Camera-type eye (tissue), 1 donor: Measurements from ENCODE around the gene SLC18B1. TPM values are rescaled to one million over a fixed set of nuclear protein-coding genes. Genes with fewer than 3 reads are reported as not detected.

ENCODE experiments used
- total RNA-seq: library from RNA; depleted of rRNA; stranded (reverse); fragments of >200 nt; gene quantifications from one replicate; pipeline ENCODE4 v1.2.3, GENCODE V29; 2014

Gene SLC18B1
- 14.8 TPM for total RNA-seq

DNA sequence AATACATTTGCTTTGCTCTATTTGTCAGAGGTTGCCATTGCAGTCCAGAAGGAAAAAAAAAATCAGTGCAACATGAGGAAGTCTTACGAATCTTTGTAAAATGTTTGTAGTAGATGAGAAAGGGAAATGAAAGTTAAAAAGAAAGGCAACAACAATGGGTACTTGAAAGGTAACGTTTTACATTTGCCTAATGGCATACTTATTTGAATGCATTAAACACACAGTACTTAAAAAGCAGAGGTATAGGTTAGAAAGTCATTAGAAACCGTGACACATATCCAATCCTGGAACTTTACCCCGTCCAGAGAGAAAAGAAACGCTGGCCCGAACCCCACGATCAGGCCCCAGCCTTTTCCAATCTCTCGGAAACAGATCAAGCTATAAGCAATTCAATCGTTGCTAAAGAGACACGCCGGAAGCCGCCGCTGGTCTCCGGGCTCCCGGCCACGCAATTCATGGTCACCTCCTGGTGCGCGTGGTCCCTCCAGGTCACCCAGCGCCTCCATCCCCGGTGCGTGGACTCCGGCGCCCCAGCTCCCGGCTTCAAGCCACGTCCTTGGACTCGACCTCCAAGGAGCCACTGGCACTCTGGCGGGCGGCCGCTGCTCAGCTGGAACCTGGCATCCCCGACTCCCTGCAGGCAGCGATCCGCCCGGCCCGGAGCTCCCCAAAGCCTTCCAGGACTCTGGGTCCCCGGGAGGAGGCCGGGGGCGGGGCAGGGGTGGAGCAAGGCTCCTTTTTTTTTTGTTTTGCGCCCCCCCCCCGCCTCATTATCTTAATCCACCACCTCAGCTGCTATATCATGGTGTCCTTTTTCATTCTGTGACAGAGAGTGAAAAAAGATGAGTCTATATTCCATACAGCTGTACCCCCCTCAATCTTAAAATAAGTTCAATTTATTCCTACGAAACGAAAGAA, at the start of gene SLC18B1:
TSS of gene SLC18B1 (minus strand) at position 687 of the 918 bp plus-strand sequence. CDS start at position 506, 181 bp downstream.

Other genes starting within 250 kb of the SLC18B1 start
- gene TAAR8, start 246.0 kb downstream of the SLC18B1 start, total RNA-seq: not detected
- not detected for gene TAAR6, start 228.3 kb downstream of the SLC18B1 start, total RNA-seq
- not detected for gene TAAR5, start 208.9 kb downstream of the SLC18B1 start, total RNA-seq
- gene TAAR2, start 174.4 kb downstream of the SLC18B1 start, total RNA-seq: not detected
- not detected for gene TAAR1, start 139.5 kb downstream of the SLC18B1 start, total RNA-seq
- 0.82 TPM for gene VNN1, start 84.6 kb downstream of the SLC18B1 start, total RNA-seq
- 9.0 TPM for gene VNN2, start 40.7 kb downstream of the SLC18B1 start, total RNA-seq
- gene RPS12, start 15.9 kb upstream of the SLC18B1 start, total RNA-seq: 605 TPM